ENCODE measurements around the gene OR5B3. TPM values are rescaled to one million over a fixed set of nuclear protein-coding genes. Genes with fewer than 3 reads are reported as not detected.

Gene OR5B3
- total RNA-seq, 2 experiments from 2014 or later: not detected

- ChIA-PET CTCF (no interaction called here), POLR2A (no interaction called here)
- H3K4me1 ChIP-seq (ENCODE audit: insufficient read depth, low read length): no peaks in the 10 kb centered on the region
- Mint-ChIP-seq H3K36me3 (ENCODE audit: low read depth) (no peaks in the 10 kb centered on the region), H3K9me3 (no peaks in the 10 kb centered on the region), H3K27me3 (peaks cover 8% of the 10 kb centered on the region), H3K27ac (no peak overlapping the region), H3K4me3 (no peak overlapping the region), H3K4me1 (ENCODE audit: low read depth) (no peaks in the 10 kb centered on the region)
- intact Hi-C loops (cut with DNase I, micrococcal nuclease): no loop called here
- no peak for DNase-seq
- H3K4me3 ChIP-seq (ENCODE audit: low read length): no peak overlapping the region
- TF ChIP-seq CTCF (IDR thresholded peaks at IDR 0.05): no peak
- H3K9me3 ChIP-seq (ENCODE audit: control insufficient read depth in 1 of 2, insufficient read depth in 1 of 2, low read length in 2 of 2): peaks cover 0 to 5% of the 10 kb centered on the region in 2 experiments
- no peak overlapping the region for H3K27ac ChIP-seq (ENCODE audit: low read depth in 1 of 2, low read length in 2 of 2)
- H3K27me3 ChIP-seq (ENCODE audit: control insufficient read depth in 1 of 2, insufficient read depth in 2 of 2, low read length in 2 of 2): no peaks in the 10 kb centered on the region
- H3K36me3 ChIP-seq (ENCODE audit: insufficient read depth, low read length): no peaks in the 10 kb centered on the region
- no peak for ATAC-seq (ENCODE audit: poor library complexity)
Measured at GRCh38 chr11:58434217-58434616, 27.5 kb upstream of the OR5B3 start.

GRCh38 chr11:58433638-58434203 is 27.0 kb upstream of the OR5B3 start:
- POLR2A ChIA-PET: no interaction called here
- no peak for ATAC-seq (ENCODE audit: poor library complexity)
- CTCF ChIA-PET: no interaction called here
- Histone ChIP-seq H3K36me3 (ENCODE audit: insufficient read depth, low read length) (no peaks in the 10 kb centered on the region), H3K27ac (ENCODE audit: low read depth in 1 of 2, low read length in 2 of 2) (no peak overlapping the region), H3K4me1 (ENCODE audit: insufficient read depth, low read length) (no peaks in the 10 kb centered on the region), H3K9me3 (ENCODE audit: control insufficient read depth in 1 of 2, insufficient read depth in 1 of 2, low read length in 2 of 2) (peaks cover 0 to 9% of the 10 kb centered on the region in 2 experiments), H3K27me3 (ENCODE audit: control insufficient read depth in 1 of 2, insufficient read depth in 2 of 2, low read length in 2 of 2) (no peaks in the 10 kb centered on the region), H3K4me3 (ENCODE audit: low read length) (no peak overlapping the region)
- intact Hi-C loops (cut with DNase I, micrococcal nuclease): no loop called here
- DNase-seq: no peak
- Mint-ChIP-seq H3K36me3 (ENCODE audit: low read depth) (no peaks in the 10 kb centered on the region), H3K27ac (no peak overlapping the region), H3K27me3 (peaks cover 10% of the 10 kb centered on the region), H3K4me1 (ENCODE audit: low read depth) (no peaks in the 10 kb centered on the region), H3K4me3 (no peak overlapping the region), H3K9me3 (no peaks in the 10 kb centered on the region)
- no peak for TF ChIP-seq CTCF (IDR thresholded peaks at IDR 0.05)

GRCh38 chr11:58429273-58429672 is 22.6 kb upstream of the OR5B3 start:
- POLR2A ChIA-PET: no interaction called here
- DNase-seq (no peak), ATAC-seq (ENCODE audit: poor library complexity) (no peak)
- TF ChIP-seq CTCF (IDR thresholded peaks at IDR 0.05): no peak
- peaks cover 0 to 15% of the 10 kb centered on the region in 2 experiments for H3K9me3 ChIP-seq (ENCODE audit: control insufficient read depth in 1 of 2, insufficient read depth in 1 of 2, low read length in 2 of 2)
- intact Hi-C loops (cut with DNase I, micrococcal nuclease): no loop called here
- Mint-ChIP-seq H3K4me1 (ENCODE audit: low read depth) (no peaks in the 10 kb centered on the region), H3K27me3 (peaks cover 39% of the 10 kb centered on the region), H3K9me3 (peaks cover 2% of the 10 kb centered on the region), H3K36me3 (ENCODE audit: low read depth) (no peaks in the 10 kb centered on the region), H3K4me3 (no peak overlapping the region), H3K27ac (no peak overlapping the region)
- H3K27ac ChIP-seq (ENCODE audit: low read depth in 1 of 2, low read length in 2 of 2): no peak overlapping the region
- H3K4me3 ChIP-seq (ENCODE audit: low read length): no peak overlapping the region
- CTCF ChIA-PET: no interaction called here
- no peaks in the 10 kb centered on the region for H3K36me3 ChIP-seq (ENCODE audit: insufficient read depth, low read length)
- peaks cover 6 to 8% of the 10 kb centered on the region in 2 experiments for H3K27me3 ChIP-seq (ENCODE audit: control insufficient read depth in 1 of 2, insufficient read depth in 2 of 2, low read length in 2 of 2)
- no peaks in the 10 kb centered on the region for H3K4me1 ChIP-seq (ENCODE audit: insufficient read depth, low read length)
